ENCODE results near the gene EEF1A2.

- TF ChIP-seq EZH2 (IDR thresholded peaks at IDR 0.05; ENCODE audit: low read depth) (no peak), CTCF (conservative IDR thresholded peaks at IDR 0.05) (no peak)
Measured at GRCh38 chr20:63533388-63533787, 34.5 kb upstream of the EEF1A2 start.

Data from PC-9 (cell line).